WI38 (cell line): ENCODE results near the gene ANKMY1.

Experiments
- H3K4me3 ChIP-seq: 2 replicates; pipeline ENCODE4 v1.5.1; 2011; ENCODE audit warnings: low read depth, mild to moderate bottlenecking, control low read depth, low read length
- TF ChIP-seq, protein P1 (sequence below): IDR thresholded peaks from 2 replicates; pipeline ENCODE4 v1.5.1; 2012; ENCODE audit warnings: low read depth, mild to moderate bottlenecking, control low read depth, low read length

ANKMY1 gene

DNA sequence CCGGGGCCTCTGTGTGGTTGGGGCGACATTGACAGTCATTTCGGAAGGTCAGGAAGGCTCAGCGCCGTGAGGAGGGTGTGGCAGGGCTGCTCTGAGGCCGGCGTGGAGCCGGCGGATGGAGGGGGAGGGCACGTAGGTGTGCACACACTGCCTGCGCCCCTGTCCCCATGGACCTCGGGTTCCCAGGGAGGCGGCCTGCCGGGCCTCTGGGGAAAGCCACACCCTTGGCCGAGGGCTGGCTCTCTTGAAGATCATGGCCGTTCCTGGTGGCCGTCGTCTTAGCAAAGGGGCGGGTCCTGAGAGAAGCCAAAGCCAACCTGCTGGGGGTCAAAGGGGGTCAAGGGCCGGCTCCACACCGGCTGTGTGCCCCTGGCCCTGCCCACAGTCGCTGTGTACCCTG lies 110.5 kb downstream of the ANKMY1 start:
- no peak overlapping the region for H3K4me3 ChIP-seq
- TF ChIP-seq, protein P1, sequence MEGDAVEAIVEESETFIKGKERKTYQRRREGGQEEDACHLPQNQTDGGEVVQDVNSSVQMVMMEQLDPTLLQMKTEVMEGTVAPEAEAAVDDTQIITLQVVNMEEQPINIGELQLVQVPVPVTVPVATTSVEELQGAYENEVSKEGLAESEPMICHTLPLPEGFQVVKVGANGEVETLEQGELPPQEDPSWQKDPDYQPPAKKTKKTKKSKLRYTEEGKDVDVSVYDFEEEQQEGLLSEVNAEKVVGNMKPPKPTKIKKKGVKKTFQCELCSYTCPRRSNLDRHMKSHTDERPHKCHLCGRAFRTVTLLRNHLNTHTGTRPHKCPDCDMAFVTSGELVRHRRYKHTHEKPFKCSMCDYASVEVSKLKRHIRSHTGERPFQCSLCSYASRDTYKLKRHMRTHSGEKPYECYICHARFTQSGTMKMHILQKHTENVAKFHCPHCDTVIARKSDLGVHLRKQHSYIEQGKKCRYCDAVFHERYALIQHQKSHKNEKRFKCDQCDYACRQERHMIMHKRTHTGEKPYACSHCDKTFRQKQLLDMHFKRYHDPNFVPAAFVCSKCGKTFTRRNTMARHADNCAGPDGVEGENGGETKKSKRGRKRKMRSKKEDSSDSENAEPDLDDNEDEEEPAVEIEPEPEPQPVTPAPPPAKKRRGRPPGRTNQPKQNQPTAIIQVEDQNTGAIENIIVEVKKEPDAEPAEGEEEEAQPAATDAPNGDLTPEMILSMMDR, result no peak

DNA sequence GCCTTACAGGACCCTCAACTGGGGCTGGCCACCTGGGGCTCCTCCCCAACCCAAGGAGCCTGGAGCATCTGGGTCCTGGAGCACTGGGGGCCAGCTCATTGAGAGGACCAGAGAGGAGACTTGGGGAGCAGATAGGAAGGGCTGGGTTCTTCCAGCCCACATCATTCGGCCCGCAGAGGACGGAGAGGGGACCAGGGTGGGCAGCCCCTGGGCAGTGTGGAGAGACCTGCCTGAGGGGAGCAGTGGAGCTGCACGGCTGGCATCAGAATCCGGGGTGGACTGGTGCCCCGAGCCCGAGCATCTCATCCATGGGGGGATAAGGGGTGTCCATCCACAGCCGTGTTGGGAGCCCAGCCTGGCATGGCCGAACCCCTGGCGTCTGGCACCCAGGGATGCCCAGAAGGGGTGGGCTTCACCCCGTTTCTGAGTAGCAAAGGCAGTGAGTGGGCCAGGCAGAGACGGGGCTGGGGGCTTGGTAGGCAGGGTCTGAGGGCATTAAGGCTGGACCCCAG lies 111.1 kb downstream of the ANKMY1 start:
- H3K4me3 ChIP-seq, result no peak overlapping the region
- TF ChIP-seq, protein P1, result no peak

DNA sequence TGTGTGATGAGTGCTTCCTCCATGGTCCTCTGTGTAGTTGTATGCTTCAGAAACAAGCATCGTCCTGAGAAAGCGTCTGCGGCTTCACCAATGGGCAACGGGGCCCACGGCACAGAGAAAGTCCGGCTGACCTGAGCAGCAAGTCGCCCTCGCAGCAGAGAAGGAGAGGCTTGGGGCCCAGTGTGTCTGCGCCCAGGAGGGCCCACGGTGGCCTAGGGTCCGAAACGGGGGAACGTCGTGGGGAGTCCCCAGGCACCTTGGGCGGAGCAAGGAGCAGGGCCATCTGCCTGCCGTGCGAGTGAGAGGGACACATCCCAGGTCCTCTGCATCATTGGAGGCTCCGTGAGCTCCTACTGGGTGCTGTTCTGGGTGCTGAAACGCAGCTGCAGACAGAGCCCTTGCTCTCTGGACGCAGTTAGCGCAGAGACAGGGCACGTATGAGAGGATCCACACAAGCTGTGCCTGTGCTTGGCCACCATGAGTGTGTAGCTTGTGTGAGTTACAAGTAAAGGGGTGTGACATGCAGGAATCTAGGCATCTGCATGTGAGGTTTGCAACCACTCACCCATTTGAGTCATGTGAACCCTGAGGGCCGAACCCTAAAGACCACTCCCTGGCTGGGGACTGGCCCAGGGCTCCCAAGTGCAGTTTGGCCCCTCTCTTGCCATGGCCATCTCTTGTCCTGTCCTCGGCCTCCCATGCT lies 111.7 kb downstream of the ANKMY1 start:
- no peak overlapping the region for H3K4me3 ChIP-seq
- TF ChIP-seq, protein P1, result no peak

DNA sequence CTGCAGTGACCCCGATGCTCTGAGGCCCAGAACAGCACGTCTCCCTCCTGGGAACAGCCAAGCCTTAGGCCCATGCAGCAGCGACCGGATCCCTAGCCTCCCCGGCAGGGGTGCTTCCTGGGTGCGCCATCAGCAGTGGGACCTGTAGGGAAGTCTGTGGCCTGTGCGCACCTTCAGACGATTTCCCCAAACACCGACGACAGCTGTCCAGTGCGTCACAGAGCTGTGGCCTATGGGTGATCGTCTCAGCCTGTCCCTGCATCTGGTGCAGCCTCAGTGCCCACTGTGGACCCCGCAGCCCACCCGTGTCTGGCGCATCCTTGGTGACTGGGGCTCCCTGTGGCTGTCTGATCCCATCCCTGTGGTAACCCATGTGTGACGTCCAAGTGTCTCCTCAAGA lies 113.3 kb downstream of the ANKMY1 start:
- H3K4me3 ChIP-seq, result no peak overlapping the region
- TF ChIP-seq, protein P1, result no peak

DNA sequence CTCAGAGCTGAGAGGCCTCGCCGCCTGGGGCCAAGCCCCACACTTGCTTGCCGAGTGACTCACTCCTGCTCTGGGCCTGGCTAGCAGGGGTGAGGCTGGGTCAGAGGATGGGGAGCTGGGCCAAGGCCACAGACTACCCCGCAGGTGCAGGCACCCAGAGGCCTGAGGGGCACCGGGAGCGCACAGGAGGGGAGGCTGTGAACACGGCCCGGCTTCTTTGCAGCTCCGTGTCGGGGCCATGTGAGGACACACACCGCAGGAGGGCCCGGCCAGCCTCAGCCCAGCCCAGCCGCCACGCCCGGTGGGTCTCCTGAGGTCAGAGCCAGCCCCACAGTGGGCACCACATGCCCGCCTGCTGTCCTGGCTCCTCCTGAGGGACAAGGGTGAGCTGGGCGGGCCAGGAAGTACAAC lies 113.9 kb downstream of the ANKMY1 start:
- H3K4me3 ChIP-seq, result no peak overlapping the region
- TF ChIP-seq, protein P1, result no peak

DNA sequence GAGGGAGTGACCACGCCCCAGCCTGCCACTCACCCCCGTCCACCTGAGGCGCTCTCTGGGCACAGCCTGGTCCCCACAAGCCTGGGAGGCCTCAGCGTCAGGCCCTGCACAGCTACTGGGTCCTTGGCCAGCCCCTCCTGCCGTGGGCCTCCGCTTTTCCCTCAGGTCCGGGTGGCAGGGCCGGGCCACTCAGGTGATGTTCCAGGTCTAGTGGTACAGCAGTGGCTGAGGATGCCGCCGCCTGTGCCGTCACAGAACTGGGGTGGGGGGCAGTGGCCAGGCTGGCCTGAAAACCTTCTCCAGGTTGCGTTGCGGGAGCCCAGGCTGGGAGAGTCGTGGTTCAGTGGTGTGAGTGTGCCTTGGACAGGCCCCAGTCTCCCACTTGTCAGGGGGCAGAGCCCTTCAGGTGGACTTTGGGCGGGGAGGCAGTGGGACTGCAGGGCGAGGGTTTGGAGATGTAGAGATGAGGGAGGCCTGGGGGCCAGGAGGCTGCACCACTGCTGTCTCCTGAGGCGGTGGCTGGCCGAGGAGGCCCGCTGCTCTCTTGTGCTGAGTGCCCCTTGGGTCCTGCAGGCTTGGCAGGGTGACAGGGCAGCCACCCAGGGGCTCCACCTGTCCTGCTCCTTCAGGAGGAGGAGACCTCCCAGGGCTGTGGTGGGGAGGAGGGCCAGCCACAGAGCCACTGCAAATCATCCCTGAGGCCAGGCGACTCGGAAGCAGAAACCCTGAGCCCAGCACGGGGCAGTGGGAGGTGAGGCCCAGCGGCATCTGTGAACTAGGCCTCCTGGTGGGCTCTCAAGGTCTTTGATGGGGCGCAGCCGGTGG lies 114.7 kb downstream of the ANKMY1 start:
- TF ChIP-seq, protein P1, result no peak

DNA sequence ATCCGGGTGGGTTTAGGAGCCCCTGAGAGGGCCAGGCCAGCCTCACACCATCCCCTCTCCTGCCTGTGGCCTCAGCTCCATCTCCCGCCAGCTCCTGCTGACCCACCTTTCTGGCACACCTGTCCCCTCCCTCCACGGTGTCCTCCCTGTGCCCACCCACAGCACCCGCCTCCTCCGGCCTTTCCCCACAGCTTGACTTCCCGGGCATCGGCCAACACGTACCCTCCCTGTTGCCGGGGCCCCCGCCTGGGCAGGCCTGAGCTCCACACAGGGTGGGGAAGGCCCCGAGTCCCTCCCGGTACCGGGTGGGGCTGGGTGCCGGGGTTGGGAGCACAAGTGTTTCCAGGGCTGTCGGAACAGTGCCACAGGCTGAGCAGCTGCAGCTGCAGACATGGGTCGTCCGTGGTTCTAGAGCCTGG lies 115.8 kb downstream of the ANKMY1 start:
- TF ChIP-seq, protein P1, result no peak

More for the DNA sequence above, 114.7 kb downstream of the ANKMY1 start:
- H3K4me3 ChIP-seq, result no peak overlapping the region

More for the DNA sequence above, 115.8 kb downstream of the ANKMY1 start:
- H3K4me3 ChIP-seq, result no peak overlapping the region
